ENCODE results near the gene PTPRA.
"Not testable (repeated sequence)": the region's sequence is repeated elsewhere in the genome, so short reads cannot be mapped to it uniquely, and the experiment has no call there.

PTPRA gene

GRCh38 chr20:2873010-2873746, at the start of gene PTPRA:
Gene PTPRA, plus strand, starts transcription at chr20:2873481. Its CDS starts 90,797 bp downstream, at chr20:2964278.
- peaks cover 9 to 43% (median 36%) of the 10 kb centered on the region in 11 experiments; a peak in 20 of 22 replicates for H4K20me1 ChIP-seq
- no peak for TF ChIP-seq Cebpa-rat (IDR thresholded peaks at IDR 0.05)
- peak within 1 kb of the TSS; percentile 84 to 98 (median 93) for H3K27ac ChIP-seq
- H3K4me3 ChIP-seq = peak within 1 kb of the TSS; percentile 80 to 98 (median 90)
- peaks cover 46 to 74% (median 59%) of the 10 kb centered on the region in 10 experiments for H3K4me1 ChIP-seq
- peak within 1 kb of the TSS; percentile 93 to 100 (median 97) for H3K4me2 ChIP-seq
- peak within 1 kb of the TSS; percentile 91 to 99 (median 95) for H3K9ac ChIP-seq
- no peaks in the 10 kb centered on the region for H3K9me3 ChIP-seq (replicated peaks in 1 of 11)
- H3K27me3 ChIP-seq = peaks cover 5 to 23% (median 19%) of the 10 kb centered on the region in 11 experiments; a peak in 19 of 22 replicates
- peaks cover 0 to 30% (median 19%) of the 10 kb centered on the region in 11 experiments; a peak in 17 of 22 replicates for H3K36me3 ChIP-seq

DNA sequence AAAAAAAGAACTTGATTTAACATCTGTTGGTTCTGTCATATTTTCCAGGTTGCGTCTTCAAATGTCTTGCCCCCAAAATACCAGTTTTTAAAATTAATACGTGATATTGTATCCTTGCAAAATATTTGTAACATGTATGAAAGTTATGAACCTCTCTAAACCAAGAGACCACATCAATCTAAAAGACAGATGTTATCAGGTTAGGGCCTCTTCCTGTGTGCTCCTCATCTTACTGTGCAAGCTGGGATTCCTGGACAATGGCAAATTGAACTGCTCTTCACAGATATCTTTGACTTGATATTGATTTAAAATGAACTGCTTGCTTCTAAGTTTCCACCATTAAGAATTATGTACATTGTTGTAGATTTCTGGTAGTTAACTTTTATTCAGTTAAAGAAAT, 47.5 kb upstream of the PTPRA start:
- peak overlapping the region in 10 of 11 experiments; percentile 18 to 71 (median 60); a peak in 17 of 22 replicates for H3K4me2 ChIP-seq
- H4K20me1 ChIP-seq = no peaks in the 10 kb centered on the region
- TF ChIP-seq Cebpa-rat (IDR thresholded peaks at IDR 0.05) = no peak
- no peak overlapping the region for H3K27ac ChIP-seq
- H3K27me3 ChIP-seq = peaks cover 0 to 7% (median 0%) of the 10 kb centered on the region in 11 experiments; a peak in 1 of 22 replicates
- peaks cover 12 to 33% (median 29%) of the 10 kb centered on the region in 10 experiments for H3K4me1 ChIP-seq
- H3K9ac ChIP-seq = no peak overlapping the region
- no peaks in the 10 kb centered on the region for H3K36me3 ChIP-seq
- no peak overlapping the region for H3K4me3 ChIP-seq
- H3K9me3 ChIP-seq (replicated peaks in 1 of 11) = peaks cover 0 to 9% (median 0%) of the 10 kb centered on the region in 11 experiments; a peak in 5 of 22 replicates

GRCh38 chr20:2826655-2827054, 46.6 kb upstream of the PTPRA start:
- no peak overlapping the region for H3K4me3 ChIP-seq
- peaks cover 0 to 9% (median 0%) of the 10 kb centered on the region in 11 experiments; a peak in 5 of 22 replicates for H3K9me3 ChIP-seq (replicated peaks in 1 of 11)
- H3K27ac ChIP-seq = no peak overlapping the region
- H4K20me1 ChIP-seq = no peaks in the 10 kb centered on the region
- H3K4me1 ChIP-seq = peaks cover 18 to 32% (median 27%) of the 10 kb centered on the region in 10 experiments
- peak overlapping the region; percentile 33 to 71 (median 55); a peak in 21 of 22 replicates for H3K4me2 ChIP-seq
- no peaks in the 10 kb centered on the region for H3K36me3 ChIP-seq
- no peak for TF ChIP-seq Cebpa-rat (IDR thresholded peaks at IDR 0.05)
- no peak overlapping the region for H3K9ac ChIP-seq
- H3K27me3 ChIP-seq = peaks cover 0 to under 1% (median 0%) of the 10 kb centered on the region in 11 experiments; a peak in 1 of 22 replicates

GRCh38 chr20:2829376-2829775, 43.9 kb upstream of the PTPRA start:
- no peak overlapping the region for H3K27ac ChIP-seq
- no peak for TF ChIP-seq Cebpa-rat (IDR thresholded peaks at IDR 0.05)
- H4K20me1 ChIP-seq = no peaks in the 10 kb centered on the region
- no peaks in the 10 kb centered on the region for H3K27me3 ChIP-seq
- H3K4me2 ChIP-seq = no peak overlapping the region
- H3K4me3 ChIP-seq = no peak overlapping the region
- H3K9me3 ChIP-seq (replicated peaks in 1 of 11) = peaks cover 0 to 9% (median 0%) of the 10 kb centered on the region in 11 experiments; a peak in 5 of 22 replicates
- H3K9ac ChIP-seq = no peak overlapping the region
- H3K36me3 ChIP-seq = no peaks in the 10 kb centered on the region
- peaks cover 18 to 50% (median 32%) of the 10 kb centered on the region in 10 experiments for H3K4me1 ChIP-seq

GRCh38 chr20:2831206-2831605, 42.1 kb upstream of the PTPRA start:
- H3K4me1 ChIP-seq = peaks cover 11 to 53% (median 25%) of the 10 kb centered on the region in 10 experiments

DNA sequence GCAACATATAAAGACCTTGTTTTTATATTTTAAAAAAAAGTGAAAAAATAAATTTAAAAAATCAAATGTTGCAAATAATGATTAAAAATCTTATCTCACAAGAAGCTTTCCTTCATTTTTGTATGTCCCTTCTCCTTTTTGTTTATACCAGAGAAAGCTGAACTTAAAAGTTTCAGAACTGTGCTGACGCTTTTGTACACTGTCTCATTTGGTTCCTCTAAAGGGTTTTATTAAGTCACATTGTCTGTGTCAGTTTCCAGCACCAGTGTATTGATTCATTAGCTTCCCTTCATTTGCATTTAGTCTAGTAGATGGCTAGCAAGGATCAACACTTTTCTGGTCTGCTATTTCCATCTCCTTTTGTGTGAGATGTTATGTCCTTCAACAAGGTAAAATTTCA, 39.5 kb upstream of the PTPRA start:
- Histone ChIP-seq H3K36me3 (no peaks in the 10 kb centered on the region; a peak in 4 of 22 replicates), H4K20me1 (no peaks in the 10 kb centered on the region), H3K4me1 (peaks cover 15 to 59% (median 31%) of the 10 kb centered on the region in 10 experiments), H3K9ac (peak overlapping the region in 1 of 11 experiments; percentile 1; a peak in 1 of 22 replicates), H3K27me3 (no peaks in the 10 kb centered on the region), H3K4me3 (no peak overlapping the region), H3K4me2 (peak overlapping the region in 2 of 11 experiments; percentile 45 to 46; a peak in 4 of 22 replicates), H3K27ac (no peak overlapping the region), H3K9me3 (replicated peaks in 1 of 11) (no peaks in the 10 kb centered on the region)
- TF ChIP-seq Cebpa-rat (IDR thresholded peaks at IDR 0.05) = no peak

More at GRCh38 chr20:2831206-2831605, 42.1 kb upstream of the PTPRA start:
- peak overlapping the region in 5 of 11 experiments; percentile 49 to 76 (median 65); a peak in 11 of 22 replicates for H3K4me2 ChIP-seq
- not testable (repeated sequence) for H4K20me1 ChIP-seq; H3K36me3 ChIP-seq; H3K27me3 ChIP-seq; H3K9me3 ChIP-seq (replicated peaks in 1 of 11); H3K9ac ChIP-seq; H3K4me3 ChIP-seq
- H3K27ac ChIP-seq = peak overlapping the region in 1 of 11 experiments; percentile 51; a peak in 1 of 22 replicates

GRCh38 chr20:2834401-2835110, 38.7 kb upstream of the PTPRA start:
- H3K9me3 ChIP-seq (replicated peaks in 1 of 11) = no peaks in the 10 kb centered on the region
- no peaks in the 10 kb centered on the region for H4K20me1 ChIP-seq
- H3K27ac ChIP-seq = no peak overlapping the region
- H3K9ac ChIP-seq = no peak overlapping the region
- peaks cover 23 to 67% (median 38%) of the 10 kb centered on the region in 10 experiments for H3K4me1 ChIP-seq
- peak overlapping the region in 2 of 11 experiments; percentile 45 to 46; a peak in 4 of 22 replicates for H3K4me2 ChIP-seq
- H3K27me3 ChIP-seq = no peaks in the 10 kb centered on the region
- no peak for TF ChIP-seq Cebpa-rat (IDR thresholded peaks at IDR 0.05)
- no peak overlapping the region for H3K4me3 ChIP-seq
- no peaks in the 10 kb centered on the region; a peak in 4 of 22 replicates for H3K36me3 ChIP-seq

- no peak overlapping the region for H3K9ac ChIP-seq
- no peaks in the 10 kb centered on the region for H4K20me1 ChIP-seq
- H3K27ac ChIP-seq = no peak overlapping the region
- no peak overlapping the region for H3K4me3 ChIP-seq
- no peaks in the 10 kb centered on the region for H3K27me3 ChIP-seq
- TF ChIP-seq Cebpa-rat (IDR thresholded peaks at IDR 0.05) = no peak
- H3K4me2 ChIP-seq = peak overlapping the region in 1 of 11 experiments; percentile 32; a peak in 1 of 22 replicates
- no peaks in the 10 kb centered on the region for H3K9me3 ChIP-seq (replicated peaks in 1 of 11)
- peaks cover 31 to 73% (median 47%) of the 10 kb centered on the region in 10 experiments for H3K4me1 ChIP-seq
- H3K36me3 ChIP-seq = no peaks in the 10 kb centered on the region; a peak in 4 of 22 replicates
These were observed 37.9 kb upstream of the PTPRA start for GRCh38 chr20:2835331-2835796.

DNA sequence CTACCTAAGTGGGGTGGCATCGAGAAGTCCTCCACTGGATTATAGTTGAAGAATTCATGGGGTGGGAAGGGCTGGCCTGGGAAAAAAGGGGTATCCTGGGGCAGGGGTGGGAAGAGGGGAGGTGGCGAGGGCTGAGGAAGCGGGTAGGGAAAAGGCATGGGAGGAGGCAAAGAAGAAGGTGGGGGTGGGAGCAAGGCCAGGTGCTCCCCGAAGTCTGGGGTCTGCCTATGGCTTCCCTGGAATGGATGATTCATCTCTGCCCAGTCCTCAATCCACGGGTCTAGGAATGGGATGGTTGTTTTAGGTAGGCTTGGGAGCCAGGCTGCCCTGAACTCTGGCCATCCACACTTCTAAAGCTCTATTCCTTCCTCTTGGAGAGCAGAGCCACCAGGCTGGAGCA, 37.2 kb upstream of the PTPRA start:
- H3K36me3 ChIP-seq = no peaks in the 10 kb centered on the region; a peak in 4 of 22 replicates
- H3K9ac ChIP-seq = no peak overlapping the region
- no peak overlapping the region for H3K4me3 ChIP-seq
- H3K4me2 ChIP-seq = no peak overlapping the region
- H3K4me1 ChIP-seq = peaks cover 31 to 73% (median 47%) of the 10 kb centered on the region in 10 experiments
- H3K9me3 ChIP-seq (replicated peaks in 1 of 11) = no peaks in the 10 kb centered on the region
- no peaks in the 10 kb centered on the region for H4K20me1 ChIP-seq
- H3K27me3 ChIP-seq = no peaks in the 10 kb centered on the region
- no peak for TF ChIP-seq Cebpa-rat (IDR thresholded peaks at IDR 0.05)
- H3K27ac ChIP-seq = no peak overlapping the region

Measured in BLaER1 treated with 17β-estradiol and CSF1 and Interleukin-3, amounts not matched to agents 10 nM and 100 nM (cell line).